HUES6 (cell line): ENCODE results near the gene C1orf74.
"Not testable (repeated sequence)": the region's sequence is repeated elsewhere in the genome, so short reads cannot be mapped to it uniquely, and the experiment has no call there.

Source experiments
- H3K27ac ChIP-seq: 2 replicates; pipeline ENCODE4 v1.7.0; 2013; ENCODE audit warnings: low read depth, mild to moderate bottlenecking, low read length, inconsistent platforms
- H3K27me3 ChIP-seq: 2 replicates; pipeline ENCODE4 v1.6.1; 2013; ENCODE audit warnings: low read length; ENCODE audit not compliant: control insufficient read depth, insufficient read depth
- H3K36me3 ChIP-seq: 2 replicates; pipeline ENCODE4 v1.6.1; 2013; ENCODE audit warnings: low read length; ENCODE audit not compliant: control insufficient read depth, insufficient read depth
- H3K4me1 ChIP-seq: 2 replicates; pipeline ENCODE4 v1.6.1; 2013; ENCODE audit warnings: low read length; ENCODE audit not compliant: control insufficient read depth, insufficient read depth
- H3K4me3 ChIP-seq: 2 replicates; pipeline ENCODE4 v1.5.1; 2013; ENCODE audit warnings: low read depth, low read length
- H3K9ac ChIP-seq: one replicate; pipeline ENCODE4 v1.6.1; 2013; ENCODE audit warnings: mild to moderate bottlenecking, low read length
- H3K9me3 ChIP-seq: 2 replicates; pipeline ENCODE4 v1.6.1; 2013; ENCODE audit warnings: low read depth, low read length; ENCODE audit not compliant: control insufficient read depth, insufficient read depth

The C1orf74 gene

GRCh38 chr1:209805341-209805781 lies 21.0 kb upstream of the C1orf74 start:
- no peak overlapping the region for H3K27ac ChIP-seq
- H3K36me3 ChIP-seq: no peaks in the 10 kb centered on the region
- H3K9ac ChIP-seq: peak overlapping the region; percentile 55
- no peaks in the 10 kb centered on the region for H3K9me3 ChIP-seq
- peaks cover 7% of the 10 kb centered on the region for H3K4me1 ChIP-seq
- H3K27me3 ChIP-seq: peaks cover 26% of the 10 kb centered on the region; the same call in 1 of the 2 replicates
- H3K4me3 ChIP-seq: peak overlapping the region; percentile 97

GRCh38 chr1:209803568-209803967 lies 19.2 kb upstream of the C1orf74 start:
- Histone ChIP-seq H3K27ac (no peak overlapping the region), H3K27me3 (peaks cover 26% of the 10 kb centered on the region; the same call in 1 of the 2 replicates), H3K9ac (no peak overlapping the region), H3K36me3 (no peaks in the 10 kb centered on the region), H3K9me3 (no peaks in the 10 kb centered on the region), H3K4me3 (no peak overlapping the region), H3K4me1 (peaks cover 7% of the 10 kb centered on the region)

GRCh38 chr1:209802780-209803152 lies 18.4 kb upstream of the C1orf74 start:
- Histone ChIP-seq H3K27ac (no peak overlapping the region), H3K4me3 (no peak overlapping the region), H3K4me1 (peaks cover 7% of the 10 kb centered on the region), H3K36me3 (no peaks in the 10 kb centered on the region), H3K27me3 (peaks cover 26% of the 10 kb centered on the region; the same call in 1 of the 2 replicates), H3K9me3 (no peaks in the 10 kb centered on the region), H3K9ac (no peak overlapping the region)

DNA sequence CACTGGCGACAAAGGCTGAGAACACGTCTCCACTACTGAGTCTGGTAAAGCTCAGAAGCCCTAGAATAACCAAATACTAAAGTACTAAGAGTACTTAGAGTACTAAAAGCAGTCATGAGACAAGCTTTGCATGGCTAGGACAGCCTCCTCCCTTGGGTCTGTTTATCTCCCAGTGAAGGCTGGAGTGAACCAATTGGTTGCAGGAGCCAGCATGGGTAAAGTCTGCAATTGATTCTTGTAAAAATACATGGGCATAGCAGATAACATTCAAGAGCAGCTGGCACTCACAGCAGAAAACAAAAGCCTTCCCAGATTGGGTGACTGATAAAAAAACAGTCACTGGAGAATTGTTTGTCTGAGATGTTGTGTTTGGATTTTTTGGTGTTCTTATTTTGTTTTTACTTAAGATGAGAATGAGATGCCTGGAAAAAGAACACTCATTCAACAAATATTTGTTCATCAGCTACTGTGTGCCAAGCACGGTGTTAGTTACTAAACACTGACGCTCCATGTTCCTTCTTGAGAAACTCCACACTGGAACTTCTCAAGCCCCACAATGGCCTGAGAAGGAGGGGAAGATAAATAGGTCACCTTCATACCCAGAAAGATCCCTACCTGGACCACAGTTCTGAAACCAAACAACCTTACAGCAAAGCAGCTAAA lies 17.9 kb upstream of the C1orf74 start:
- no peaks in the 10 kb centered on the region for H3K36me3 ChIP-seq
- H3K27me3 ChIP-seq: peaks cover 26% of the 10 kb centered on the region; the same call in 1 of the 2 replicates
- H3K27ac ChIP-seq: no peak overlapping the region
- peaks cover 7% of the 10 kb centered on the region for H3K4me1 ChIP-seq
- no peaks in the 10 kb centered on the region for H3K9me3 ChIP-seq
- H3K9ac ChIP-seq: no peak overlapping the region
- no peak overlapping the region for H3K4me3 ChIP-seq

GRCh38 chr1:209800984-209801834 lies 16.9 kb upstream of the C1orf74 start:
- no peak overlapping the region for H3K9ac ChIP-seq
- H3K36me3 ChIP-seq: no peaks in the 10 kb centered on the region
- H3K27ac ChIP-seq: no peak overlapping the region
- H3K9me3 ChIP-seq: no peaks in the 10 kb centered on the region
- no peak overlapping the region for H3K4me3 ChIP-seq
- peaks cover 4% of the 10 kb centered on the region for H3K4me1 ChIP-seq
- H3K27me3 ChIP-seq: peaks cover 26% of the 10 kb centered on the region; the same call in 1 of the 2 replicates

DNA sequence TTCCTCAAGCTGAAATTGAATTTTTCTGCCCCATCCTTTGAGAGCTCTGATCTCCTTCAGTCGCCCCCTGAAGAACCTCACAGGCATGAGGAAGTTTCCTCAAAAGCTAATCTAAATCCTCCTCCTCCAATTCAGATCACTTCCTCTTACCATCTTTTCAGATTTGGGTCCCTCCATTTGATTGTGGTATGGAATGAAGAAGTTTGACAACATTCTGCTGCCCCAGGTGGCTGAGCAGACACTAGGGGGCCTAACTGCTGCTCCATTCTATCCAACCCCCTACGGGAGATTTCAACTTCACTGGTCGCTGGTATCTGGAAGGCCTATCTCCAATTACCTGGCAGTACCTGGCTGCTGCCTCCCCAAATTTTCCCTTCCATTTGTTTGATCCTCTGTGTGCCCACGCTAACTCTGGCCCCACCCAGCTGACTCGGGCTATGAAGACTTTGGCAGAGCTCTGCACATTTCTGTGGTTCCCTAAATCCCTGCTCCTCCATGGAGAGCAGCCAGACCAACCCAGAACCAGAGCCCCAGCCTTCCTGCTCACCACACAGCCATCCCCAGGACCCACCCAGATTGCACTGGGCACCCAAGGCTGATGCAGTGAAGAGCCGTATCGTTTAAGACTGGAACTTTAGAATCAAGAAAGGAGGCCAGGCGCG lies 13.8 kb upstream of the C1orf74 start:
- H3K9me3 ChIP-seq: no peaks in the 10 kb centered on the region
- peaks cover 3% of the 10 kb centered on the region; the same call in 1 of the 2 replicates for H3K27me3 ChIP-seq
- H3K36me3 ChIP-seq: peaks cover 9% of the 10 kb centered on the region

DNA sequence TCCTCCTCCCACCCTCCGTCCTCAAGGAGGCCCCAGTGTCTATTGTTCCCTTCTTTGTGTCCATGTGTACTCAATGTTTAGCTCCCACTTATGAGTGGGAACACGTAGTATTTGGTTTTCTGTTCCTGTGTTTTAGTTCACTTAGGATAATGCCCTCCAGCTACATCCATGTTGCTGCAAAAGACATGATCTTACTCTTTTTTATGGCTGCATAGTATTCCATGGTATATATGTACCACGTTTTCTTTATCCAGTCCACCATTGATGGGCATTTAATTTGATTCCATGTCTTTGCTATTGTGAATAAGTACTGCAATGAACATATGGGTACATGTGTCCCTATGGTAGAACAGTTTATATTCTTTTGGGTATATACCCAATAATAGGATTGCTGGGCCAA lies 9.4 kb upstream of the C1orf74 start:
- H3K4me3 ChIP-seq, H3K4me1 ChIP-seq, H3K9me3 ChIP-seq, H3K27me3 ChIP-seq, H3K27ac ChIP-seq, H3K9ac ChIP-seq: not testable (repeated sequence)
- H3K36me3 ChIP-seq: peaks cover 25% of the 10 kb centered on the region

More for the DNA sequence above, 13.8 kb upstream of the C1orf74 start:
- Histone ChIP-seq H3K27ac (no peak overlapping the region), H3K9ac (no peak overlapping the region), H3K4me3 (no peak overlapping the region), H3K4me1 (no peaks in the 10 kb centered on the region)

DNA sequence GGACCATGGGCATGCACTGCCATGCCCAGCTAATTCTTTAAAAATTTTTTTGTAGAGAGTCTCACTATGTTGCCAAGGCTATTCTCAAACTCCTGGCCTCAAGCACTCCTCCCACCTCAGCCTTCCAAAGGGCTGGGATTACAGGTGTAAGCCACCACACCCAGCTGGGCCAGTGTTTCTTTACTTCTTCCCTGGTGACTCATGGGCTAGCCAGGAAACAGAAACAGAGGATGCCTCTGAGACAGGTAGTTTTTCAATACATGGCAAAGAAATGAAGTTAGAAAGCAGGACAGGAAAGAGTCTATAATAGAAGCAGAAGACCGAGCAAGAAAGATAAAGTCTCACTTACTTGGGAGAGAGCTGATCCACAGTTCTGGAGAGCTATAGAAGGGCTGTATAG lies 7.6 kb upstream of the C1orf74 start:
- no peak overlapping the region for H3K4me3 ChIP-seq
- H3K9me3 ChIP-seq: no peaks in the 10 kb centered on the region
- H3K27ac ChIP-seq: no peak overlapping the region
- H3K36me3 ChIP-seq: peaks cover 25% of the 10 kb centered on the region
- peaks cover 11% of the 10 kb centered on the region; the same call in 1 of the 2 replicates for H3K27me3 ChIP-seq
- no peaks in the 10 kb centered on the region for H3K4me1 ChIP-seq
- no peak overlapping the region for H3K9ac ChIP-seq

- Histone ChIP-seq H3K27ac (no peak overlapping the region), H3K4me3 (no peak overlapping the region), H3K4me1 (no peaks in the 10 kb centered on the region), H3K27me3 (peaks cover 16% of the 10 kb centered on the region; the same call in 1 of the 2 replicates), H3K9ac (no peak overlapping the region), H3K36me3 (peaks cover 25% of the 10 kb centered on the region), H3K9me3 (no peaks in the 10 kb centered on the region)
These were observed 6.2 kb upstream of the C1orf74 start for GRCh38 chr1:209790286-209791193.

GRCh38 chr1:209789245-209789644 lies 4.9 kb upstream of the C1orf74 start:
- Histone ChIP-seq H3K36me3 (peaks cover 21% of the 10 kb centered on the region), H3K27me3 (peaks cover 16% of the 10 kb centered on the region; the same call in 1 of the 2 replicates), H3K4me3 (no peak overlapping the region), H3K27ac (no peak overlapping the region), H3K9ac (no peak overlapping the region), H3K9me3 (no peaks in the 10 kb centered on the region), H3K4me1 (no peaks in the 10 kb centered on the region; the same call in 1 of the 2 replicates)
